ENCODE data around the gene ATF6B. TPM values are rescaled to one million over a fixed set of nuclear protein-coding genes. Genes with fewer than 3 reads are reported as not detected.

ATF6B gene
- total and polyA plus RNA-seq, 2 experiments from 2014 or later, result 37.9 to 43.7 TPM

DNA sequence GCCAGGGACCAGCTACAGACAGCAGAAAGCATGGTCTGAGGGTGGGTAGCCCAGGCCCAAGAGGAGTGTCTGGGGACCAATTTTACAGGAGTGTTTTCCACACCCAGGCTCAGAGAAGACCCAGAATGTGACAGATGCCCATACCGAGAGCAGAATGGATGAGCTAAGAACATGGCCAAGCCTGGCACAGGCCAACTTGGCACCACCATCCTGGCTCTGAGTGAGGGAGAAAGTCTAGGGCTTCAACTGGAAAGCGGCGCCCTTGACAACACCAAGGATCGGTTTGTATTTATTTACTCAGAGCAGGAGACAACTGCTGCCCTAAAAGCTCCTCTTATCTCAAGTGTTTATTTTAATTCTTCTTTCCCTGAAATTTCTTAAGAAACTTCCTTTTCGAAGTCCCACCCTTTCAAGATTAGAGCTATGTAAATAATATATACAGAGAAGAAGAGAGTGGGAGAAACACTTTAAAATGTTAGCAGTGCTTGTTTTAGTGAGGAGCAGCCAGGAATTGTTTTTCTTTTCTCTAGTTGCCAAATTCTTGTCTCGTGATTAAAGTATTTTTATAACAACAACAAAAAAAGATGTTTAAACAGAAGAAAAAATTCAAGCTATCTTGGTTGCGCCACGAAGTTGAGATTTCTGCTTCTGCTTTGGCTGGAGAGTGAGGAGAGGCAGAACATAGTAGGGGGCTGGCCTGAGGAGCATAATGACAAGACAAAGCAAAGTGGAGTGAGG lies 35.1 kb downstream of the ATF6B start:
- TF ChIP-seq, protein P1, sequence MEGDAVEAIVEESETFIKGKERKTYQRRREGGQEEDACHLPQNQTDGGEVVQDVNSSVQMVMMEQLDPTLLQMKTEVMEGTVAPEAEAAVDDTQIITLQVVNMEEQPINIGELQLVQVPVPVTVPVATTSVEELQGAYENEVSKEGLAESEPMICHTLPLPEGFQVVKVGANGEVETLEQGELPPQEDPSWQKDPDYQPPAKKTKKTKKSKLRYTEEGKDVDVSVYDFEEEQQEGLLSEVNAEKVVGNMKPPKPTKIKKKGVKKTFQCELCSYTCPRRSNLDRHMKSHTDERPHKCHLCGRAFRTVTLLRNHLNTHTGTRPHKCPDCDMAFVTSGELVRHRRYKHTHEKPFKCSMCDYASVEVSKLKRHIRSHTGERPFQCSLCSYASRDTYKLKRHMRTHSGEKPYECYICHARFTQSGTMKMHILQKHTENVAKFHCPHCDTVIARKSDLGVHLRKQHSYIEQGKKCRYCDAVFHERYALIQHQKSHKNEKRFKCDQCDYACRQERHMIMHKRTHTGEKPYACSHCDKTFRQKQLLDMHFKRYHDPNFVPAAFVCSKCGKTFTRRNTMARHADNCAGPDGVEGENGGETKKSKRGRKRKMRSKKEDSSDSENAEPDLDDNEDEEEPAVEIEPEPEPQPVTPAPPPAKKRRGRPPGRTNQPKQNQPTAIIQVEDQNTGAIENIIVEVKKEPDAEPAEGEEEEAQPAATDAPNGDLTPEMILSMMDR (IDR thresholded peaks at IDR 0.05; ENCODE audit: poor library complexity), result no peak
- no peak for TF ChIP-seq EZH2phosphoT487 (IDR thresholded peaks at IDR 0.05; ENCODE audit: low read depth, severe bottlenecking, unreplicated experiment)
- no peak for TF ChIP-seq EZH2 (IDR thresholded peaks at IDR 0.05; ENCODE audit: borderline replicate concordance)
- no peaks in the 10 kb centered on the region for H3K27me3 ChIP-seq
- H3K36me3 ChIP-seq (replicated peaks; ENCODE audit: insufficient read depth, low read depth), result no peaks in the 10 kb centered on the region
- H3K9me3 ChIP-seq (ENCODE audit: low read depth), result no peaks in the 10 kb centered on the region
- peak overlapping the region; percentile 50 for H3K4me2 ChIP-seq
- H3K79me2 ChIP-seq, result no peaks in the 10 kb centered on the region
- H3K9me2 ChIP-seq (replicated peaks; ENCODE audit: insufficient read depth), result no peaks in the 10 kb centered on the region
- H3K27ac ChIP-seq, result peak overlapping the region; percentile 89
- no peak overlapping the region for H2AFZ ChIP-seq
- WGBS (ENCODE audit: low lambda C conversion rate, missing lambda C conversion rate), result 19% methylated on average over 8 of the region's 8 CpGs
- no peak overlapping the region for H3K4me3 ChIP-seq
- no peaks in the 10 kb centered on the region for H4K20me1 ChIP-seq (ENCODE audit: insufficient read depth, poor library complexity, severe bottlenecking)
- peak; percentile 51 for DNase-seq (ENCODE audit: low spot score)
- peaks cover 40% of the 10 kb centered on the region for H3K4me1 ChIP-seq (ENCODE audit: insufficient read depth)

DNA sequence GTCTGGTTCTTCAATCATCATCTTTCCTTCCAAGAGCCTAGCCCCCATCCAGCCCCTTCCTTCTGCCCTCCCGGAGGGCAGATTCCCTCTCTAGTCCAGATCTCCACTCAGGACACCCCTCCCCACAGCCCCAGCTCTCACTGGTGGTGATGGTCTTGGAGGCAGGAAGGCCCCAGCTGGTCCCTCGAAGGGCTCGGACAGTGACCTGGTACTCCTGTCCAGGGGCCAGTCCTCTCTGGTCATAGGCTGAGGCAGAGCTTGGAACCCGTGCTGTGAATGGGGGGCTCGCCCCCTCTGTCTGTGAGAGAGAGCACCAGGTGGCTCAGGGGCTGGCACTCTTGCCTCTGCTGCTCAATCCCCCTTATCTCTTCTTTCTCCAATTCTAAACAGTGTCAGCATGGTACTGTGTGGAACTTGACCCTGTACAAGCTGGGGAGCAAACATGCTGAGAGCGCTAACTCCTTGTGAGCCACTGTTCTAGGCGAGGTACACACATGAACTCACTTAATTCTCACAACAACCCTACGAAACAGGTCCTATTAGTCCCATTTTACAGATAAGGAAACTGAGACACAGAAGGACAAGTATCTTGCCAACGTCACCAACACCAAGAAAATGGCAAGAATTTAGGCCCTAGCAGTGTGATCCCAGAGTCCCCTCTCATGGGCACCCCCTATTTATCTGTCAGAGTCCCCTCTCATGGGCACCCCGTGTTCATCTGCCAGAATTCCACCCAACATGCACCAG lies 38.8 kb downstream of the ATF6B start:
- H3K4me2 ChIP-seq, result peak overlapping the region; percentile 72

DNA sequence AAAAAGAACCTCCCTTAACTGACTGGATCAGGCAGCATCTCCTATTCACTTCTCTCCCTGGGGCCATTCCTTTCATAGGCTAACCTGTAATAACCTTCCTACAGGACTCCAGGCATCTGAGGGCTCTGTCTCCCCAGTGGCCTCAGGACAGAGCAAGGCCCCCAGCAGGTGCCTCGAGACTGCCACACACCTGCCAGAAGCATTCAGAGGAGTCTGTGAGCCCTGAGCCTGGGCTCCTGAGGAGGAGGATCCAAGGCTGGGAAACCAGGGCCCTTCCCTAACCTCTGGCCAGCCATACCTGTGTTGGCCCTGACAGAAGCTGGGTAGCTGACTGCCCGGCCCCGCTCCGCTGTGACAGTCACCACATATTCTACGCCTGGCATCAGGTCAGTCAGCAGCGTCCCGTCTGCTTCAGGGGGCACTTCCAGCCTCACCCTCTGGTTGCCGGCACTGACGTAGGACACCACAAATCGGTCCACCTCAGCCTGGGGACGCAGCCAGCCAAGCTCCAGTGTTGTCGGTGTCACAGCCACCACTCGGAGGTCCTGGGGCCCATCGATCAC lies 39.5 kb downstream of the ATF6B start:
- peak overlapping the region; percentile 90 for H3K27ac ChIP-seq
- TF ChIP-seq EZH2 (IDR thresholded peaks at IDR 0.05; ENCODE audit: borderline replicate concordance) (no peak), EZH2phosphoT487 (IDR thresholded peaks at IDR 0.05; ENCODE audit: low read depth, severe bottlenecking, unreplicated experiment) (no peak)
- TF ChIP-seq, protein P1 (IDR thresholded peaks at IDR 0.05; ENCODE audit: poor library complexity), result no peak
- no peaks in the 10 kb centered on the region for H3K9me2 ChIP-seq (replicated peaks; ENCODE audit: insufficient read depth)
- DNase-seq (ENCODE audit: low spot score), result no peak
- no peaks in the 10 kb centered on the region for H3K79me2 ChIP-seq
- H3K9me3 ChIP-seq (ENCODE audit: low read depth), result no peaks in the 10 kb centered on the region
- no peaks in the 10 kb centered on the region for H3K27me3 ChIP-seq
- H3K4me1 ChIP-seq (ENCODE audit: insufficient read depth), result peaks cover 57% of the 10 kb centered on the region
- no peaks in the 10 kb centered on the region for H3K36me3 ChIP-seq (replicated peaks; ENCODE audit: insufficient read depth, low read depth)
- H3K4me3 ChIP-seq, result no peak overlapping the region
- H4K20me1 ChIP-seq (ENCODE audit: insufficient read depth, poor library complexity, severe bottlenecking), result no peaks in the 10 kb centered on the region
- H3K4me2 ChIP-seq, result peak overlapping the region; percentile 72
- peak overlapping the region; percentile 50 for H2AFZ ChIP-seq
- WGBS (ENCODE audit: low lambda C conversion rate, missing lambda C conversion rate), result 89% methylated on average over 14 of the region's 14 CpGs

More for the DNA sequence above, 38.8 kb downstream of the ATF6B start:
- TF ChIP-seq EZH2phosphoT487 (IDR thresholded peaks at IDR 0.05; ENCODE audit: low read depth, severe bottlenecking, unreplicated experiment) (no peak), EZH2 (IDR thresholded peaks at IDR 0.05; ENCODE audit: borderline replicate concordance) (no peak)
- TF ChIP-seq, protein P1 (IDR thresholded peaks at IDR 0.05; ENCODE audit: poor library complexity), result no peak
- no peaks in the 10 kb centered on the region for H3K9me3 ChIP-seq (ENCODE audit: low read depth)
- H4K20me1 ChIP-seq (ENCODE audit: insufficient read depth, poor library complexity, severe bottlenecking), result no peaks in the 10 kb centered on the region
- WGBS (ENCODE audit: low lambda C conversion rate, missing lambda C conversion rate), result 78% methylated on average over 10 of the region's 10 CpGs
- peaks cover 58% of the 10 kb centered on the region for H3K4me1 ChIP-seq (ENCODE audit: insufficient read depth)
- no peaks in the 10 kb centered on the region for H3K36me3 ChIP-seq (replicated peaks; ENCODE audit: insufficient read depth, low read depth)
- H3K27me3 ChIP-seq, result no peaks in the 10 kb centered on the region
- H3K4me3 ChIP-seq, result no peak overlapping the region
- DNase-seq (ENCODE audit: low spot score), result no peak
- H3K27ac ChIP-seq, result peak overlapping the region; percentile 90
- H3K79me2 ChIP-seq, result no peaks in the 10 kb centered on the region
- no peaks in the 10 kb centered on the region for H3K9me2 ChIP-seq (replicated peaks; ENCODE audit: insufficient read depth)
- no peak overlapping the region for H2AFZ ChIP-seq
